CD4-positive, alpha-beta T cell treated with Interleukin-12 subunit alpha and Interleukin-12 subunit beta, for 1 hour (primary cell): ENCODE data around the gene SLC24A3.
A peak's percentile ranks its signal among the peaks of the same experiment; 100 is the strongest.
"Not testable (repeated sequence)": the region's sequence is repeated elsewhere in the genome, so short reads cannot be mapped to it uniquely, and the experiment has no call there.

Experiments
- DNase-seq: peaks from one replicate; pipeline ENCODE4 v3.0.0-alpha.2; 2020

SLC24A3 gene

GRCh38 chr20:19616081-19616480, 403.6 kb downstream of the SLC24A3 start:
- no peak for DNase-seq

- DNase-seq = no peak
Measured at GRCh38 chr20:19616620-19617019, 404.2 kb downstream of the SLC24A3 start.

- no peak for DNase-seq
Measured at GRCh38 chr20:19617256-19617655, 404.8 kb downstream of the SLC24A3 start.

GRCh38 chr20:19618711-19619110, 406.3 kb downstream of the SLC24A3 start:
- no peak for DNase-seq

- DNase-seq = no peak
Measured at GRCh38 chr20:19619904-19620430, 407.5 kb downstream of the SLC24A3 start.

- DNase-seq = no peak
Measured at GRCh38 chr20:19620446-19620845, 408.0 kb downstream of the SLC24A3 start.

- no peak for DNase-seq
Measured at GRCh38 chr20:19621072-19621471, 408.6 kb downstream of the SLC24A3 start.

- DNase-seq = no peak
Measured at GRCh38 chr20:19624221-19624965, 412.0 kb downstream of the SLC24A3 start.

- no peak for DNase-seq
Measured at GRCh38 chr20:19625426-19625825, 413.0 kb downstream of the SLC24A3 start.

- no peak for DNase-seq
Measured at GRCh38 chr20:19626896-19627295, 414.5 kb downstream of the SLC24A3 start.

- peak; percentile 42 for DNase-seq
Measured at GRCh38 chr20:19628570-19629134, 416.2 kb downstream of the SLC24A3 start.

GRCh38 chr20:19631410-19631809, 419.0 kb downstream of the SLC24A3 start:
- no peak for DNase-seq

GRCh38 chr20:19633985-19634384, 421.5 kb downstream of the SLC24A3 start:
- no peak for DNase-seq

- not testable (repeated sequence) for DNase-seq
Measured at GRCh38 chr20:19639471-19640045, 427.1 kb downstream of the SLC24A3 start.

- DNase-seq = no peak
Measured at GRCh38 chr20:19642860-19643259, 430.4 kb downstream of the SLC24A3 start.

- no peak for DNase-seq
Measured at GRCh38 chr20:19644085-19644484, 431.6 kb downstream of the SLC24A3 start.

GRCh38 chr20:19646963-19647362, 434.5 kb downstream of the SLC24A3 start:
- no peak for DNase-seq

- DNase-seq = no peak
Measured at GRCh38 chr20:19648024-19648423, 435.6 kb downstream of the SLC24A3 start.

GRCh38 chr20:19649041-19649440, 436.6 kb downstream of the SLC24A3 start:
- no peak for DNase-seq

- no peak for DNase-seq
Measured at GRCh38 chr20:19652591-19653026, 440.2 kb downstream of the SLC24A3 start.

GRCh38 chr20:19653327-19653726, 440.9 kb downstream of the SLC24A3 start:
- no peak for DNase-seq

GRCh38 chr20:19654921-19655320, 442.5 kb downstream of the SLC24A3 start:
- DNase-seq = no peak

GRCh38 chr20:19658137-19658536, 445.7 kb downstream of the SLC24A3 start:
- no peak for DNase-seq

- DNase-seq = no peak
Measured at GRCh38 chr20:19659448-19659847, 447.0 kb downstream of the SLC24A3 start.
